Measurements from ENCODE around the gene HOXD12.

Gene HOXD12

GRCh38 chr2:176072292-176072669 lies 27.3 kb upstream of the HOXD12 start:
- TF ChIP-seq Cebpa-rat (IDR thresholded peaks at IDR 0.05) = no peak
- no peak overlapping the region for H3K9ac ChIP-seq
- no peak overlapping the region for H3K27ac ChIP-seq
- peaks cover 23 to 50% (median 35%) of the 10 kb centered on the region in 11 experiments for H3K9me3 ChIP-seq (replicated peaks in 1 of 11)
- H3K27me3 ChIP-seq = peaks cover 98 to 100% (median 100%) of the 10 kb centered on the region in 11 experiments
- peaks cover 0 to 50% (median 23%) of the 10 kb centered on the region in 11 experiments; a peak in 14 of 22 replicates for H4K20me1 ChIP-seq
- no peaks in the 10 kb centered on the region for H3K36me3 ChIP-seq
- H3K4me3 ChIP-seq = no peak overlapping the region
- no peaks in the 10 kb centered on the region for H3K4me1 ChIP-seq
- H3K4me2 ChIP-seq = no peak overlapping the region

GRCh38 chr2:176072951-176073904 lies 26.4 kb upstream of the HOXD12 start:
- TF ChIP-seq Cebpa-rat (IDR thresholded peaks at IDR 0.05) = no peak
- Histone ChIP-seq H3K9me3 (replicated peaks in 1 of 11) (peaks cover 13 to 41% (median 25%) of the 10 kb centered on the region in 11 experiments), H3K4me2 (no peak overlapping the region), H3K27ac (no peak overlapping the region), H3K4me3 (no peak overlapping the region), H3K4me1 (no peaks in the 10 kb centered on the region), H3K9ac (no peak overlapping the region), H3K27me3 (peaks cover 96 to 100% (median 100%) of the 10 kb centered on the region in 11 experiments), H3K36me3 (no peaks in the 10 kb centered on the region), H4K20me1 (peaks cover 0 to 54% (median 23%) of the 10 kb centered on the region in 11 experiments; a peak in 14 of 22 replicates)

DNA sequence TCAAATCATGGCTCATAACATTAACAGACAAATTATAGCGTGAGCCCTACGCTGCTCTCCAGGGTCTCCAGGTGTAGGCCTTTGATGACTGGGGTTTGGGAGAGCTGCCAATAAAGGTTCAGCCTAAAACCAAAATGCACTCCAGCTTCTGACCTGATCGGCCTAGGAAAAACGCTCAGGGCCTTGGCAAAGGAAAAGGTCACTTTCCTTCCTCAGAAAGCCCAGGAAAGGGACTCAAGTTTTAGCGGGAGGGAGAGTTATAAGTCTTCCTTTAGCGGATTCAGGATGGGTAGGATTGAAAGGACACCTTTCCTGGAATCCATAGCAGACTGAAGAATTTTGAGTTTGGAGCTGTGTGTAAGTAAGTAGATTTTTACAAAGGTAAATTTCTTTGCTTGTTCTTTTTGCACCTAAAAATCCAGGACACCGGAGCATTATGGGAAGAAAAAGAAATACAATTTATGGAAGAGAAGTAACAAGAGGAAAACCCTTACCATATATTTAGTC lies 24.6 kb upstream of the HOXD12 start:
- H3K36me3 ChIP-seq = no peaks in the 10 kb centered on the region
- H3K4me1 ChIP-seq = peaks cover 0 to 9% (median 3%) of the 10 kb centered on the region in 10 experiments; a peak in 7 of 20 replicates
- no peak overlapping the region for H3K4me3 ChIP-seq
- H4K20me1 ChIP-seq = peaks cover 0 to 69% (median 33%) of the 10 kb centered on the region in 11 experiments; a peak in 14 of 22 replicates
- no peak overlapping the region for H3K9ac ChIP-seq
- peaks cover 14 to 49% (median 27%) of the 10 kb centered on the region in 11 experiments; a peak in 17 of 22 replicates for H3K9me3 ChIP-seq (replicated peaks in 1 of 11)
- H3K27ac ChIP-seq = no peak overlapping the region
- peaks cover 99 to 100% (median 100%) of the 10 kb centered on the region in 11 experiments for H3K27me3 ChIP-seq
- H3K4me2 ChIP-seq = no peak overlapping the region
- TF ChIP-seq Cebpa-rat (IDR thresholded peaks at IDR 0.05) = no peak

- H3K27me3 ChIP-seq = peaks cover 99 to 100% (median 100%) of the 10 kb centered on the region in 11 experiments
- H3K9ac ChIP-seq = no peak overlapping the region
- H4K20me1 ChIP-seq = peaks cover 0 to 69% (median 33%) of the 10 kb centered on the region in 11 experiments; a peak in 14 of 22 replicates
- H3K27ac ChIP-seq = no peak overlapping the region
- H3K36me3 ChIP-seq = no peaks in the 10 kb centered on the region
- H3K4me2 ChIP-seq = no peak overlapping the region
- peaks cover 17 to 54% (median 32%) of the 10 kb centered on the region in 11 experiments for H3K9me3 ChIP-seq (replicated peaks in 1 of 11)
- TF ChIP-seq Cebpa-rat (IDR thresholded peaks at IDR 0.05) = no peak
- H3K4me3 ChIP-seq = no peak overlapping the region
- H3K4me1 ChIP-seq = peaks cover 0 to 9% (median 3%) of the 10 kb centered on the region in 10 experiments; a peak in 7 of 20 replicates
Measured at GRCh38 chr2:176075481-176075880, 24.1 kb upstream of the HOXD12 start.

GRCh38 chr2:176076063-176076462 lies 23.5 kb upstream of the HOXD12 start:
- Histone ChIP-seq H3K4me1 (peaks cover 0 to 9% (median 3%) of the 10 kb centered on the region in 10 experiments; a peak in 7 of 20 replicates), H3K4me2 (no peak overlapping the region), H3K27ac (no peak overlapping the region), H3K9ac (no peak overlapping the region), H3K27me3 (peaks cover 99 to 100% (median 100%) of the 10 kb centered on the region in 11 experiments), H4K20me1 (peaks cover 0 to 69% (median 33%) of the 10 kb centered on the region in 11 experiments; a peak in 14 of 22 replicates), H3K36me3 (no peaks in the 10 kb centered on the region), H3K9me3 (replicated peaks in 1 of 11) (peaks cover 23 to 59% (median 38%) of the 10 kb centered on the region in 11 experiments), H3K4me3 (no peak overlapping the region)
- TF ChIP-seq Cebpa-rat (IDR thresholded peaks at IDR 0.05) = no peak

- H3K27ac ChIP-seq = no peak overlapping the region
- H3K9ac ChIP-seq = no peak overlapping the region
- peaks cover 0 to 66% (median 27%) of the 10 kb centered on the region in 11 experiments; a peak in 14 of 22 replicates for H4K20me1 ChIP-seq
- peaks cover 0 to 9% (median 3%) of the 10 kb centered on the region in 10 experiments; a peak in 7 of 20 replicates for H3K4me1 ChIP-seq
- no peak for TF ChIP-seq Cebpa-rat (IDR thresholded peaks at IDR 0.05)
- H3K36me3 ChIP-seq = no peaks in the 10 kb centered on the region
- peaks cover 99 to 100% (median 100%) of the 10 kb centered on the region in 11 experiments for H3K27me3 ChIP-seq
- no peak overlapping the region for H3K4me3 ChIP-seq
- H3K4me2 ChIP-seq = no peak overlapping the region
- H3K9me3 ChIP-seq (replicated peaks in 1 of 11) = peaks cover 27 to 60% (median 42%) of the 10 kb centered on the region in 11 experiments
Measured at GRCh38 chr2:176076796-176077195, 22.8 kb upstream of the HOXD12 start.

- Histone ChIP-seq H3K9ac (no peak overlapping the region), H3K27ac (no peak overlapping the region), H3K4me2 (peak overlapping the region in 2 of 11 experiments; percentile 42 to 68; a peak in 3 of 22 replicates), H4K20me1 (peaks cover 0 to 62% (median 27%) of the 10 kb centered on the region in 11 experiments; a peak in 16 of 22 replicates), H3K9me3 (replicated peaks in 1 of 11) (peaks cover 44 to 69% (median 53%) of the 10 kb centered on the region in 11 experiments), H3K4me1 (peaks cover 0 to 9% (median 3%) of the 10 kb centered on the region in 10 experiments; a peak in 7 of 20 replicates), H3K36me3 (peaks cover 0 to 4% (median 0%) of the 10 kb centered on the region in 11 experiments; a peak in 1 of 22 replicates), H3K4me3 (peak overlapping the region in 3 of 10 experiments; percentile 18 to 34 (median 22); a peak in 3 of 20 replicates), H3K27me3 (peaks cover 99 to 100% (median 100%) of the 10 kb centered on the region in 11 experiments)
- no peak for TF ChIP-seq Cebpa-rat (IDR thresholded peaks at IDR 0.05)
Measured at GRCh38 chr2:176078541-176079284, 20.9 kb upstream of the HOXD12 start.

DNA sequence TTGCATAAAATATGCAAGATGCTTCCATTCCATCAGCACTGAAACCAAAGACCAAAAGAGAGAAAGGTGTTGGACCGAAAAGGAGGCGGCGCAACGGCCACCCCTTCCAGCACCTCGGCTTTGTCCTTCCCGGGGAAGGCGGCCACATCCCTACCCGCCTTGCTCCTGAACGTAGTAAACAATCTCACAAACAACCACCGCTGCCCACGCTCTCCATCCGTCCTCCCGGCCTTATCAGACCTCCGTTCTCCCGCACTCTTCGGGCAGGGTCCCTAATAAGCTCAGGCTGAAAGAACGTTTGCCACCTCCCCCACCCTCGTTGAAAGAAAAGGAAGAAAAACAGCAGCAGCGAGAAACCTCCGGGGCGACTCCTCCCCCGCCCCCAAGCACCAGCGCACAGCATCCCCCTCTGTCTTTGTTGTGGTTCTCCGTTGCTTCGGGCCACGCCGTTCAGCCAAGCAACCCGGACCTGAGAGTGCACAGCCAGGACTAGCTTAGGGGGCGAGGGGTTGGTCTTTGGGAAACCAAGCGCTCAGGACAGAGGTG lies 20.2 kb upstream of the HOXD12 start:
- H3K4me3 ChIP-seq = peak overlapping the region in 9 of 10 experiments; percentile 1 to 46 (median 23); a peak in 8 of 20 replicates
- no peak overlapping the region for H3K9ac ChIP-seq
- H3K36me3 ChIP-seq = peaks cover 0 to 4% (median 0%) of the 10 kb centered on the region in 11 experiments; a peak in 1 of 22 replicates
- H3K9me3 ChIP-seq (replicated peaks in 1 of 11) = peaks cover 50 to 75% (median 59%) of the 10 kb centered on the region in 11 experiments
- H3K27ac ChIP-seq = no peak overlapping the region
- no peak for TF ChIP-seq Cebpa-rat (IDR thresholded peaks at IDR 0.05)
- H3K4me1 ChIP-seq = peaks cover 0 to 9% (median 3%) of the 10 kb centered on the region in 10 experiments; a peak in 7 of 20 replicates
- peaks cover 99 to 100% (median 100%) of the 10 kb centered on the region in 11 experiments for H3K27me3 ChIP-seq
- H4K20me1 ChIP-seq = peaks cover 0 to 57% (median 30%) of the 10 kb centered on the region in 11 experiments; a peak in 16 of 22 replicates
- peak overlapping the region in 10 of 11 experiments; percentile 10 to 87 (median 46); a peak in 17 of 22 replicates for H3K4me2 ChIP-seq
